ENCODE measurements around the gene APOL5. TPM values are rescaled to one million over a fixed set of nuclear protein-coding genes. Genes with fewer than 3 reads are reported as not detected.

Gene APOL5
- total and polyA plus RNA-seq, 10 of the 15 experiments (the other 5 are each of a cell fraction or from before 2014, with no cell fraction given): not detected

DNA sequence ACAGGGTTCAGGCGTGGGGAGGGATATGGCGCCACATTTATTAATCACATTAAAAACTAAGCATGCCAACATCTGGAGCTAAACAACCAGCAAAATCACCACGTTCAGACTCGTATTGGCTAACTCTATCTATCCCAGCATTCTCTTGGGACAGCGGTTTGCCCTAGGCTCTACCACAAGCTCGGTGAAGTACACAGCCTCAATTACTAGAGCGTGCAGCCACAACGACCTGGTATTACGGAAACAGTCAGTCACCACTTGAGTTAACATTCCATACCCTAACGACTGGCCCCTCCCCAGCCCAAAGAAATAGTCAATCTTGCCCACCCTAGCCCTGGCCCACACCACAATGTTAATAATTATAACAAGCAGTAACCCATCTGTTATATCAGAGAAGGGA is 32.1 kb downstream of the APOL5 start (continued):
- TF ChIP-seq BHLHE40 (IDR thresholded peaks at IDR 0.05; ENCODE audit: borderline replicate concordance in 1 of 2, low read depth in 2 of 2, low read length in 1 of 2): peak; percentile 53 to 71; a peak in 3 of 4 replicates
- no peak for TF ChIP-seq ZNF592 (IDR thresholded peaks at IDR 0.05)
- TF ChIP-seq KAT2A (conservative IDR thresholded peaks at IDR 0.05; ENCODE audit: control insufficient read depth, low read depth, low read length): no peak
- TF ChIP-seq CBX3 (IDR thresholded peaks at IDR 0.05; ENCODE audit: borderline replicate concordance, low read depth): no peak
- TF ChIP-seq, protein P1, sequence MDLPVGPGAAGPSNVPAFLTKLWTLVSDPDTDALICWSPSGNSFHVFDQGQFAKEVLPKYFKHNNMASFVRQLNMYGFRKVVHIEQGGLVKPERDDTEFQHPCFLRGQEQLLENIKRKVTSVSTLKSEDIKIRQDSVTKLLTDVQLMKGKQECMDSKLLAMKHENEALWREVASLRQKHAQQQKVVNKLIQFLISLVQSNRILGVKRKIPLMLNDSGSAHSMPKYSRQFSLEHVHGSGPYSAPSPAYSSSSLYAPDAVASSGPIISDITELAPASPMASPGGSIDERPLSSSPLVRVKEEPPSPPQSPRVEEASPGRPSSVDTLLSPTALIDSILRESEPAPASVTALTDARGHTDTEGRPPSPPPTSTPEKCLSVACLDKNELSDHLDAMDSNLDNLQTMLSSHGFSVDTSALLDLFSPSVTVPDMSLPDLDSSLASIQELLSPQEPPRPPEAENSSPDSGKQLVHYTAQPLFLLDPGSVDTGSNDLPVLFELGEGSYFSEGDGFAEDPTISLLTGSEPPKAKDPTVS (IDR thresholded peaks at IDR 0.05; ENCODE audit: low read depth, low read length): no peak
- TF ChIP-seq DPF2 (IDR thresholded peaks at IDR 0.05): no peak
- TF ChIP-seq SPI1 (IDR thresholded peaks at IDR 0.05; ENCODE audit: borderline replicate concordance, insufficient read depth, low read depth, low read length): no peak
- TF ChIP-seq SMAD1 (IDR thresholded peaks at IDR 0.05; ENCODE audit: low read depth, partially characterized antibody): no peak
- TF ChIP-seq POLR2AphosphoS2 (IDR thresholded peaks at IDR 0.05; ENCODE audit: low read depth, low read length): no peak
- TF ChIP-seq NBN (IDR thresholded peaks at IDR 0.05): peak; percentile 36; the same call in 1 of the 2 replicates
- peak; percentile 92 for TF ChIP-seq MEF2B (IDR thresholded peaks at IDR 0.05; ENCODE audit: partially characterized antibody, poor library complexity, severe bottlenecking)
- TF ChIP-seq REST (IDR thresholded peaks at IDR 0.05; ENCODE audit: low read depth, low read length): no peak
- TF ChIP-seq IRF4 (IDR thresholded peaks at IDR 0.05; ENCODE audit: low read depth, low read length): 0 out of 2 replicates have a peak, but pooled peaks have one; percentile 33
- peak; percentile 73 to 84; a peak in 3 of 4 replicates for TF ChIP-seq IKZF2 (IDR thresholded peaks at IDR 0.05)
- TF ChIP-seq SREBF1 (IDR thresholded peaks at IDR 0.05; ENCODE audit: low read length): no peak
- 0 out of 2 replicates have a peak, but pooled peaks have one; percentile 4 for TF ChIP-seq YBX1 (IDR thresholded peaks at IDR 0.05)
- TF ChIP-seq TCF12 (IDR thresholded peaks at IDR 0.05; ENCODE audit: low read depth, low read length): 0 out of 2 replicates have a peak, but pooled peaks have one; percentile 26
- peak; percentile 94 for TF ChIP-seq PAX5 (IDR thresholded peaks at IDR 0.05; ENCODE audit: borderline replicate concordance, low read depth, low read length)
- TF ChIP-seq NFIC (IDR thresholded peaks at IDR 0.05; ENCODE audit: low read depth, low read length): peak; percentile 26; the same call in 1 of the 2 replicates
- peak; percentile 72; the same call in 1 of the 2 replicates for TF ChIP-seq CBFB (IDR thresholded peaks at IDR 0.05; ENCODE audit: low read depth)
- peak; percentile 74 for TF ChIP-seq EED (IDR thresholded peaks at IDR 0.05; ENCODE audit: low read depth)
- TF ChIP-seq SMC3 (IDR thresholded peaks at IDR 0.05; ENCODE audit: borderline replicate concordance, low read length): no peak
- no peak for TF ChIP-seq ATF7 (IDR thresholded peaks at IDR 0.05; ENCODE audit: low read depth)
- TF ChIP-seq YY1 (IDR thresholded peaks at IDR 0.05; ENCODE audit: low read depth, low read length): no peak
- peak; percentile 79 for TF ChIP-seq NR2F1 (conservative IDR thresholded peaks at IDR 0.05)

Measured in GM12878 (cell line).